ENCODE data around the gene PIKFYVE.
"Not testable (repeated sequence)": the region's sequence is repeated elsewhere in the genome, so short reads cannot be mapped to it uniquely, and the experiment has no call there.

Gene PIKFYVE

GRCh38 chr2:208265801-208266552 is at the start of gene PIKFYVE:
Gene PIKFYVE (plus strand): TSS chr2:208266255. CDS start chr2:208271520, 5,265 bp downstream.
- Histone ChIP-seq H3K36me3 (replicated peaks) (no peaks in the 10 kb centered on the region), H3K27me3 (replicated peaks) (no peaks in the 10 kb centered on the region), H3K4me3 (ENCODE audit: low read depth, low read length) (peak within 1 kb of the TSS; percentile 92), H3K27ac (peak within 1 kb of the TSS; percentile 82)
- peak; percentile 98 for DNase-seq
- peak; percentile 9 for TF ChIP-seq CTCF (IDR thresholded peaks at IDR 0.05; ENCODE audit: low read depth, low read length, missing control alignments)
- in situ Hi-C loops (cut with HindIII; ENCODE audit: low pct_ligation_motif_present, low sequenced_read_pairs), result no loop called here

GRCh38 chr2:208221873-208222272 is 44.2 kb upstream of the PIKFYVE start:
- DNase-seq; H3K36me3 ChIP-seq (replicated peaks); in situ Hi-C loops (cut with HindIII; ENCODE audit: low pct_ligation_motif_present, low sequenced_read_pairs); H3K4me3 ChIP-seq (ENCODE audit: low read depth, low read length); H3K27ac ChIP-seq; H3K27me3 ChIP-seq (replicated peaks): not testable (repeated sequence)

GRCh38 chr2:208222351-208222750 is 43.7 kb upstream of the PIKFYVE start:
- Histone ChIP-seq H3K27me3 (replicated peaks) (no peaks in the 10 kb centered on the region), H3K4me3 (ENCODE audit: low read depth, low read length) (no peak overlapping the region), H3K27ac (no peak overlapping the region), H3K36me3 (replicated peaks) (no peaks in the 10 kb centered on the region)
- no peak for TF ChIP-seq CTCF (IDR thresholded peaks at IDR 0.05; ENCODE audit: low read depth, low read length, missing control alignments)
- peak; percentile 51 for DNase-seq
- in situ Hi-C loops (cut with HindIII; ENCODE audit: low pct_ligation_motif_present, low sequenced_read_pairs), result no loop called here

GRCh38 chr2:208224802-208225201 is 41.3 kb upstream of the PIKFYVE start:
- no peak overlapping the region for H3K4me3 ChIP-seq (ENCODE audit: low read depth, low read length)
- H3K27me3 ChIP-seq (replicated peaks), result no peaks in the 10 kb centered on the region
- no peak overlapping the region for H3K27ac ChIP-seq
- no peak for TF ChIP-seq CTCF (IDR thresholded peaks at IDR 0.05; ENCODE audit: low read depth, low read length, missing control alignments)
- no peak for DNase-seq
- no peaks in the 10 kb centered on the region for H3K36me3 ChIP-seq (replicated peaks)
- in situ Hi-C loops (cut with HindIII; ENCODE audit: low pct_ligation_motif_present, low sequenced_read_pairs), result no loop called here

- no peak overlapping the region for H3K27ac ChIP-seq
- TF ChIP-seq CTCF (IDR thresholded peaks at IDR 0.05; ENCODE audit: low read depth, low read length, missing control alignments), result no peak
- no peaks in the 10 kb centered on the region for H3K36me3 ChIP-seq (replicated peaks)
- DNase-seq, result no peak
- no peak overlapping the region for H3K4me3 ChIP-seq (ENCODE audit: low read depth, low read length)
- no peaks in the 10 kb centered on the region for H3K27me3 ChIP-seq (replicated peaks)
- in situ Hi-C loops (cut with HindIII; ENCODE audit: low pct_ligation_motif_present, low sequenced_read_pairs), result no loop called here
Measured at GRCh38 chr2:208227581-208228232, 38.3 kb upstream of the PIKFYVE start.

GRCh38 chr2:208228476-208228875 is 37.6 kb upstream of the PIKFYVE start:
- TF ChIP-seq CTCF (IDR thresholded peaks at IDR 0.05; ENCODE audit: low read depth, low read length, missing control alignments), result no peak
- DNase-seq, result no peak
- Histone ChIP-seq H3K27me3 (replicated peaks) (no peaks in the 10 kb centered on the region), H3K36me3 (replicated peaks) (no peaks in the 10 kb centered on the region), H3K27ac (no peak overlapping the region), H3K4me3 (ENCODE audit: low read depth, low read length) (no peak overlapping the region)
- in situ Hi-C loops (cut with HindIII; ENCODE audit: low pct_ligation_motif_present, low sequenced_read_pairs), result no loop called here

All from brain microvascular endothelial cell (primary cell).